Immature natural killer cell (primary cell): ENCODE data around the gene BHMT2. TPM values are rescaled to one million over a fixed set of nuclear protein-coding genes. Genes with fewer than 3 reads are reported as not detected.

Experiments
- DNase-seq, 3 donors: peaks; one replicate each; pipeline ENCODE4 v3.0.0; 2022; ENCODE audit warnings: mixed read lengths in 1 of 3
- H3K27ac Mint-ChIP-seq, 6 donors: one replicate each; pipeline ENCODE4 v1.8.0; 2020; ENCODE audit warnings: mixed read lengths in 6 of 6, mild to moderate bottlenecking in 5 of 6, inconsistent platforms in 4 of 6, moderate library complexity in 3 of 6
- H3K27me3 Mint-ChIP-seq, 3 donors: one replicate each; pipeline ENCODE4 v1.8.0; 2020 to 2021; ENCODE audit warnings: low read depth in 3 of 3, mild to moderate bottlenecking in 3 of 3, mixed read lengths in 3 of 3, moderate library complexity in 3 of 3, inconsistent platforms in 1 of 3
- H3K36me3 Mint-ChIP-seq, 3 donors: one replicate each; pipeline ENCODE4 v1.8.0; 2020; ENCODE audit warnings: mixed read lengths in 3 of 3, inconsistent platforms in 2 of 3, mild to moderate bottlenecking in 2 of 3
- H3K4me1 Mint-ChIP-seq, 2 donors: one replicate each; pipeline ENCODE4 v1.8.0; 2020; ENCODE audit warnings: inconsistent platforms in 2 of 2, mild to moderate bottlenecking in 2 of 2, mixed read lengths in 2 of 2, moderate library complexity in 1 of 2
- H3K4me3 Mint-ChIP-seq, 5 donors: one replicate each; pipeline ENCODE4 v1.8.0; 2020; ENCODE audit warnings: mild to moderate bottlenecking in 5 of 5, mixed read lengths in 5 of 5, inconsistent platforms in 3 of 5, moderate library complexity in 3 of 5
- H3K9me3 Mint-ChIP-seq, 6 donors: one replicate each; pipeline ENCODE4 v1.8.0; 2020; ENCODE audit warnings: mild to moderate bottlenecking in 6 of 6, mixed read lengths in 6 of 6, inconsistent platforms in 4 of 6, moderate library complexity in 3 of 6
- polyA plus RNA-seq, 3 donors: library from polyadenylated mRNA; unstranded; fragments of 300-500 nt; fragmentation: Illumina TruSeq; gene quantifications; one replicate each; pipeline ENCODE4 v1.2.3, GENCODE V29; 2021

The BHMT2 gene, protein sequence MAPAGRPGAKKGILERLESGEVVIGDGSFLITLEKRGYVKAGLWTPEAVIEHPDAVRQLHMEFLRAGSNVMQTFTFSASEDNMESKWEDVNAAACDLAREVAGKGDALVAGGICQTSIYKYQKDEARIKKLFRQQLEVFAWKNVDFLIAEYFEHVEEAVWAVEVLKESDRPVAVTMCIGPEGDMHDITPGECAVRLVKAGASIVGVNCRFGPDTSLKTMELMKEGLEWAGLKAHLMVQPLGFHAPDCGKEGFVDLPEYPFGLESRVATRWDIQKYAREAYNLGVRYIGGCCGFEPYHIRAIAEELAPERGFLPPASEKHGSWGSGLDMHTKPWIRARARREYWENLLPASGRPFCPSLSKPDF
- not detected for polyA plus RNA-seq

DNA sequence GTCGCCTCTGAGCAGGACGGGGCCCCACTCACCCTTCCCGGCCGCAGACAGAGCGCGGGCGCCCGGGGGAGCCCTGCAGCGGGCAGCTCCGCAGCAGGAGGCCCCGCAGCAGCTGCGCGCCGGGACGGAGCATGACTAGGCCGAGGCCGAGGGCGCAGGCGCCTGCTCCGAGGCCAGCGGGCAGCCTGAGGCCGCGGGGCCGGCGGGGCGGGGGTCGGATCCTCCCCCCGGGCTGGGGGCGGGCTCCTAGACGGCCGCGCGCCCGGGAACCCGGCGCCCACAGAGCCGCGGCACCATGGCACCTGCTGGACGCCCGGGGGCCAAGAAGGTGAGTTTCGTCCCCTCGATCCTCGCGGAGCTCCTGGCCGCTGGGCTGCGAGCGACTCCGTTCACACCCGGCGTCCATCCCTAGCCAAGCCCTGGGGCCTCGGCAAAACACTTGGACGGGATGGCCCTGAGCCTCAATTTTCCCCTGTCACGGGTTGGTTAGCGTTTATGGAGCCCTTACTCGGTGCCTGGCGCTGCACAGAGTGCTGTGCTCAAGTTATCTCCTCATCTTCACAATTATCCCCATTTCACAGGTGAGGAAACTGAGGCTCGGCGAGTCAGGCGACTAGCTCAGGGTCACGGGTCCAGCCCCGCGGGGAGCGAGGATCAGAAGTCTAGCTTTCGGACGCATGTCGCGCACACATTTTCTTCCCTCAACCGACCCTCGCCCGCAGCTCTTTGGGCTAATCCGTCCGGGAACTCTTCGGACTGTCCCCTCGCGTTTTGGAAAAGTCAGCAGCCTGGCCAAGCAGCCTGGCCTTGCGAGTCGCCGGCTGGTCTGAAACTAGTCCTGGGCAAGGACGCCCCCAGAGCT, at the start of gene BHMT2, which contains the start of gene DMGDH:
BHMT2 (plus strand) TSS at position 280 of the 862 bp plus-strand sequence; CDS start at position 296, 16 bp downstream.
DMGDH (minus strand) TSS at position 187 of the 862 bp plus-strand sequence; CDS start at position 133, 54 bp downstream.
- Mint-ChIP-seq H3K9me3 (no peaks in the 10 kb centered on the region), H3K27me3 (peaks cover 8 to 20% (median 10%) of the 10 kb centered on the region in 3 donors), H3K27ac (no peak within 1 kb of the TSS), H3K36me3 (no peaks in the 10 kb centered on the region), H3K4me3 (no peak within 1 kb of the TSS), H3K4me1 (no peaks in the 10 kb centered on the region)
- no peak for DNase-seq

DNA sequence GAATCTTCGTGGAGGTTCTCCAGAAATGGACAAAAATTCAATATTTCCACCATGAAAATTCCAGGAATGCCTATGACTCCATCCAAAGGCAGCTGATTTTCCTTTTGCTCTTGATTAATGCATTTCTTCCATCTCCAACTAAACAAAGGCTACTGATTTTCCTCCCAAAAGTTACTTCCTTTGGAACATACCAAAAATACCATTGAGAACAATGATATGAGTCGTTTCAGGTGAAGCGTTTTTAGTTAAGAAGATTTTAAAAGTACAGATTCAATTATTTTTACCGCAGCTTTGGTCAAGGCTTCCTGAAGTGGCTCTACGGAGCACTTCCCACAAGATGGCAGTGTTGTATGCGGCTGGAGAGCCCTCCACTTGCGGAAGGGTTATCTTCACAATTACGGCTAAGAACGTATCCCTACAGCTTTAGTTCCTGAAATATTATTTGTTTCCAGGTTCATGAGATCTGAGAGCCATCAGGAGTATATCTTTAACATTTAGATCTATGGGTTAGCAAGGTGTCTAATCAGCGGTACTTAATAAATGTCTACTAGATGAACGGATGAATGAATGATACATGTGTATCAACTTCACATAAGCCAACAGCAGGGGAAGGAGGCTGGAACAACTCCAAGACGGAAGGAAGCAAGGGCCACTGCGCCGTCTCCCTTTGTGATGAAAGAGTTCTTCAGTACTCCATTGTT, 48.6 kb upstream of the BHMT2 start:
- H3K27ac Mint-ChIP-seq: no peak overlapping the region
- no peaks in the 10 kb centered on the region for H3K9me3 Mint-ChIP-seq
- no peaks in the 10 kb centered on the region for H3K36me3 Mint-ChIP-seq
- no peak overlapping the region for H3K4me3 Mint-ChIP-seq
- DNase-seq: peak in 2 of 3 donors; percentile 14 to 16
- H3K27me3 Mint-ChIP-seq: peaks cover 6 to 16% (median 11%) of the 10 kb centered on the region in 3 donors
- peaks cover 6 to 23% of the 10 kb centered on the region in 2 donors for H3K4me1 Mint-ChIP-seq

DNA sequence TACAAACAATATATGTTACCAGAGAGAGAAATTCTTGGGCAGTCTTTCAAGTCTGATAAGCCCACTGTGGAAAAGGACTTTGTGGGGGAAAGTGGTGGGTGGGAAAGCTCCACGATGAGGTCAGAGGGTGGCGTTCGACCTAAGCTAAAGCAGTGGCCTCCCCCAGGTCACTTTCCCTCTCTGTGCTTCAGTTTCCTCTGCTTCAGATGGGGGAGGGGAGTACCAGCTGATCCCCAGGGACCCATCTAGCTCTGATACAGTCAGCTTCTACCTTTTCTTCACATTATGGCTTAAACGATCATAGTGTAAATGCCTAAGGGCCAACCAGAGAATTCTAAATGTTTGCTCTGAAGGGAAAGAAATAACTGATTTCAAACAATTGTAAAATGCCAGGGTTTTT, 47.8 kb upstream of the BHMT2 start:
- peaks cover 6 to 16% (median 11%) of the 10 kb centered on the region in 3 donors for H3K27me3 Mint-ChIP-seq
- H3K36me3 Mint-ChIP-seq: no peaks in the 10 kb centered on the region
- no peak overlapping the region for H3K4me3 Mint-ChIP-seq
- H3K9me3 Mint-ChIP-seq: no peaks in the 10 kb centered on the region
- no peak overlapping the region for H3K27ac Mint-ChIP-seq
- peaks cover 6 to 23% of the 10 kb centered on the region in 2 donors for H3K4me1 Mint-ChIP-seq
- no peak for DNase-seq

DNA sequence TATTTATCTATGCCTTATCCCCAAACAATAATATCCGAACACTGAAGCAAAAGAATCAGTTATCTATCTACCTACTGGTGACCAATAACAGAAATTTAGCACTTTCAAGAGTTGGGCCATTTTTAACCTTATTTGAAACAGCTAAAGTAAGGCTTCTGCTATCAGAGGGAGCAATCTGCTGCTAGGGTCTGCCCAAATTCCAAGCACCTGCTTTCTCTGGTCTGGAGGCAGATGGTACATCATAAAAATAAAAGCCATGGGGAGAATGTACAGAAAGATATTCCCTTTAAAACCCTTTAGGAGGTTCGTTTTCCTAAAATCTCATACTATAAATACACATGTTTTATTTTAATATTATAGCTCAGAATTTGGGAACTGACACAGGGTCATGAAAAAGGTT, 46.8 kb upstream of the BHMT2 start:
- H3K9me3 Mint-ChIP-seq: no peaks in the 10 kb centered on the region

DNA sequence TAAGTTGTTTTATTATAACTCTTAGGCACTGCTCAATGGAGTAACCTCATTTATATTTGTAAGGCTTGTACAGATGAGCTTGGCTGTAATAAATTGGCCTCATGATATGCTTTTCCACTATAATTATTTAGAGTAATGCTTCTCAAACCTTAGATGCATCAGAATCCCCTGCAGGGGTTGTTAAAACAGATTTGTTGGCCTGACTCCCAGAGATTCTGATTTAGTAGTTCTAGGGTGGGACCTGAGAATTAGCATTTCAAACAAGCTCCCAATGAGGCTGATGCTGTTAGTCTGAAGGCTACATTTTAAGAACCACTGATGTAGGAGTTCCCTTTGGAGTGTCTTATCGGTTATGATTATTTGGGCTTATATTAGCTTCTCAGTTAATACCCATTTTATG, 46.2 kb upstream of the BHMT2 start:
- H3K27ac Mint-ChIP-seq: no peak overlapping the region
- H3K9me3 Mint-ChIP-seq: no peaks in the 10 kb centered on the region
- DNase-seq: no peak
- no peak overlapping the region for H3K4me3 Mint-ChIP-seq
- H3K27me3 Mint-ChIP-seq: peaks cover 11 to 24% (median 11%) of the 10 kb centered on the region in 3 donors
- H3K4me1 Mint-ChIP-seq: peaks cover 6 to 23% of the 10 kb centered on the region in 2 donors
- H3K36me3 Mint-ChIP-seq: no peaks in the 10 kb centered on the region

More for the DNA sequence above, 46.8 kb upstream of the BHMT2 start:
- peaks cover 11 to 21% (median 11%) of the 10 kb centered on the region in 3 donors for H3K27me3 Mint-ChIP-seq
- H3K36me3 Mint-ChIP-seq: no peaks in the 10 kb centered on the region
- no peak overlapping the region for H3K4me3 Mint-ChIP-seq
- peaks cover 6 to 23% of the 10 kb centered on the region in 2 donors for H3K4me1 Mint-ChIP-seq
- H3K27ac Mint-ChIP-seq: no peak overlapping the region
- DNase-seq: no peak

DNA sequence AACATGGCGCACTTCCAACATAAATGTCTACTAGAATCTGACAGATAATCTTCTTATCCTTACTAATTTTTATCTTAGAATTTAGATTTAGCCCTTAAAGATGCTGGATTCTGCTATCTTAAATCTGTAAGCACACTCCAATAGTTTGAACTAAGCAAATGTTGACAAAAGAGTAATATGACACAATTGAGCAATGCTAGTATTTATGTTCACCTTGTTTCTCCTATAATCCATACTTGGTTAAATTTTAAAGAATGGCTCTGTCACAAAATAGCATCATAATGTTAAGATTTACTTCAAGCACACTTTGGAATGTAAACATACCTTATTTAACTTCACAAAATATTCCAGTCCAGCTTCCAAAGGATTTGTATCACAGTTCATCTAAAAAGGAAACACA, 45.6 kb upstream of the BHMT2 start:
- no peaks in the 10 kb centered on the region for H3K9me3 Mint-ChIP-seq
- no peak for DNase-seq
- peaks cover 6 to 23% of the 10 kb centered on the region in 2 donors for H3K4me1 Mint-ChIP-seq
- H3K27ac Mint-ChIP-seq: no peak overlapping the region
- H3K4me3 Mint-ChIP-seq: no peak overlapping the region
- H3K27me3 Mint-ChIP-seq: peaks cover 11 to 24% (median 11%) of the 10 kb centered on the region in 3 donors
- no peaks in the 10 kb centered on the region for H3K36me3 Mint-ChIP-seq

DNA sequence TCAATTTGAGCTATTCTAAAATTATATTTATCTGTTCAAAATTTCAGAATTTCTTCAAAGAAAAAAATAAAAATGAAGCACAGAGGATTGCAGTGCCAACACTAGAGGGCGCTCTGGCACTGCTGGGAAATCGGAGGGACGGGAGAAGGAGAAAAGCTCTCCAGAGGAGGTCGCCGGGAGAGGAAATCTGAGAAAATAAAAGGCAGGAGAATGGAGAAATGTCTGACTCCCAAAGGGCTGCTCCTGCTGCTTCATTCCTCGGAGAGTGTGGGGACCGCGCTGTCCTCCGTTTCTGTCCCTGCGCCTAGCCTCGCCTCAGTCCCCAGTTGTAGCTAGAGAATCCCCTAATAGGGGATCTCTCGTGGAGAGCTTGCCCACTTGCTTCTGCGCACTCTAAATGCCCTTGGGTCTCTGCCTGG, 44.5 kb upstream of the BHMT2 start:
- H3K36me3 Mint-ChIP-seq: no peaks in the 10 kb centered on the region
- no peak overlapping the region for H3K27ac Mint-ChIP-seq
- H3K9me3 Mint-ChIP-seq: no peaks in the 10 kb centered on the region
- peaks cover 8 to 24% (median 9%) of the 10 kb centered on the region in 3 donors for H3K27me3 Mint-ChIP-seq
- peaks cover 6 to 23% of the 10 kb centered on the region in 2 donors for H3K4me1 Mint-ChIP-seq
- H3K4me3 Mint-ChIP-seq: peak overlapping the region in 2 of 5 donors; percentile 49 to 61
- peak; percentile 27 to 41 (median 40) for DNase-seq

DNA sequence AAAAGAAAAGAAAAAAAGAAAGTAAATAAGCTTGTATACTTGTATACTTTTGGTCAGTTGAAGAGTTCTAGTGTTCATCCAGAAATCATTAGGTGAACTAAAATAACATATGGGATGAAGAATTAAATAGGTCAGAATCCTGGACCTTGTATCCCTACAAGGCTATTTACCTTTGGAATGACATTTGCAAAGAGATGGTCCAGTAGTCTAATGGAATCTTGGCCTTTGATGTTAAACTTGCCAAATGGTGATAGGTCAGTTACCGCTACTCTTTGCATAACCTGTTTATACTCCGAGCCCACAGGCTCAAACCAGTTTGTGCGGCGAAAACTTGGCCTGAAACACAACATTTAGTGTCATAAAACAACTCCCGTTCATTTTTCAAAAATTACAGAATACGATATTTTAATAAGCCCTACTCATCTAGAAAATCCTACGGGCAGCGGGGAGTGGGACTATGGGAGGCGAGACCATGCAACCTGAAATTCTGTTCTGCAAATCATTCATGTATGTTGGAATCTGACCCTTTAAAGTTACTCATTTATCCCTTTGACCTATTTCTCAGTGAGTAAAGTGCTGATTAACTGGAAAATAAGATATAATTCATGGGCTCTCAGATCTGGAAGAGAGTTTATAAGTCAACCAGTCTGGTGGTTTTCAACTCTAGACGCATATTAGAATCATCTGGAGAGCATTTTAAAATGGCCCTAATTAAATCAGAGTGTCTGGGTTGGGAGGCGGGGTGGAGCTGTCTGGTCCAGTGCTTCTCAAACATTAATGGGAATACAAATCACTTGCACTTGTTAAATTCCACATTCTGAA, 38.7 kb upstream of the BHMT2 start:
- H3K9me3 Mint-ChIP-seq: no peaks in the 10 kb centered on the region
- no peak overlapping the region for H3K4me3 Mint-ChIP-seq
- H3K27me3 Mint-ChIP-seq: peaks cover 4 to 11% (median 5%) of the 10 kb centered on the region in 3 donors
- no peak for DNase-seq
- no peaks in the 10 kb centered on the region for H3K36me3 Mint-ChIP-seq
- H3K4me1 Mint-ChIP-seq: no peaks in the 10 kb centered on the region
- no peak overlapping the region for H3K27ac Mint-ChIP-seq

DNA sequence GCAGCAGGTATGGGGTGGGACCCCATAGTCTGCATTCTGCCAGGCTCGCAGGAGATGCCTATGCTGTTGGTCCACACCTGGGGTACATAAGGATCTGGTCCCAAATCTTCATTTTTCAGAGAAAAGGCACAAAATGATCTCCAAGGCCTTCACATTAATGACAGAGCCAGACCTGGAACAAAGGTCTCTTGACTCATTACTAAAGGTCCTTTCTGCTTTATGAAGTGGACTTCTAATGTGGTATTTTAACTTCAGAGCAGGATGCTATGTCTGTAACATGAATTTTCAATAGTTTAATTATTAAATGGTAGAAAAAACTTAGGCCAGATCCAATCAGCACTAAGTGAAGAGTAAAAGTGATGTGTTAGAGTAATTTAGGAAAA, 38.1 kb upstream of the BHMT2 start:
- Mint-ChIP-seq H3K36me3 (no peaks in the 10 kb centered on the region), H3K27me3 (peaks cover 4 to 11% (median 5%) of the 10 kb centered on the region in 3 donors), H3K4me1 (no peaks in the 10 kb centered on the region), H3K4me3 (no peak overlapping the region), H3K9me3 (no peaks in the 10 kb centered on the region), H3K27ac (no peak overlapping the region)
- no peak for DNase-seq

DNA sequence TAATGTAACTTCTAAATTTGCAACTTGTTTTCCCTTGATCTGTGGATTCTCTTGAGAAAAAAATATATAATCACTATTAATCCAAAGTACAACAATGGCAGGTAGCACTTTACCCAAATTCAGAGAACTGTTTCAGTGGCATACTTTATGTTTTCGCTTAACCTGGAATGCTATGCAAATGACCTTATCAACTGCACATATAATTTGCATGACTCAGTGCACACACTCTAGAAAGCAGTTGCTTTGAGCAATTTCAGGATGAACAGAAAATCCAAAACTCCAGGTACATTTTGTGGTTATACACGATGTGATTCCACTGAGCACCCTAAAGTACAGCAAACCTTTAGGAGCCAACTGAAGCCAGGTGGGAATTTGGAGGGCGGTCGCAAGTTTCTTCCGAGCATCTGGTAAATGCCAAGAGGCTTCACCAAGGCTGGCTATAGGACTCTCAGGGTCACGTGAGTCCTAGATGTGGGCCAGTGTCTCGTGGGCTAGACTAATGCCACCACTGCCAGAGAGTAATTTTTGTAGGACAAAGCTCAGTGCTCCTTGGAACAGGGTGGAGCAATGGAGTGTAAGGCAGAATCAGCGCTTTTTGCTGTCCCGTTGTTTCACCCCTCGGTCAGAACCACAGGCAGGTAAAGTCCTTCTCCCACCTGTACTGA, 37.4 kb upstream of the BHMT2 start:
- Mint-ChIP-seq H3K27ac (no peak overlapping the region), H3K4me3 (no peak overlapping the region), H3K4me1 (no peaks in the 10 kb centered on the region), H3K9me3 (peaks cover 0 to 2% (median 0%) of the 10 kb centered on the region in 6 donors), H3K27me3 (peaks cover 3 to 10% (median 4%) of the 10 kb centered on the region in 3 donors), H3K36me3 (no peaks in the 10 kb centered on the region)
- DNase-seq: no peak

DNA sequence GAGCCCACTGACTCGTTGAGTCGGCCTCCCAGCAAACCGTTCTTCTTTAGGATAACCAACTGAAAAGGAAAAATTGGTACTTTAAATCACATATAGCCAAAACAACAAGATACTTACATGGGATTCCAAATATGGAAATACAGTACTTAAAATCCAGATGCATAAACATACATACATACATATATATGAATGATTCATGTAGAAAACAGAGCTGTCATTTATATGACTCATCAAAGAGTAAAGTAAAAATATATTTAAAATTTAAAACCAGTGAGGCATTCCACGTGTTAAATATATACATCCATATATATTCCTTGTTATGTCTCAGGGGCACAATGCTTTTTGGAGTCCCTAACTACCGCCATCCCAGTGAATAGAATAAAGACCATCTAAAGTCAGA, 36.8 kb upstream of the BHMT2 start:
- no peaks in the 10 kb centered on the region for H3K4me1 Mint-ChIP-seq
- H3K9me3 Mint-ChIP-seq: peaks cover 0 to 2% (median 0%) of the 10 kb centered on the region in 6 donors
- H3K27me3 Mint-ChIP-seq: peaks cover 0 to 6% (median 4%) of the 10 kb centered on the region in 3 donors
- H3K36me3 Mint-ChIP-seq: no peaks in the 10 kb centered on the region
- no peak overlapping the region for H3K4me3 Mint-ChIP-seq
- DNase-seq: no peak
- no peak overlapping the region for H3K27ac Mint-ChIP-seq

DNA sequence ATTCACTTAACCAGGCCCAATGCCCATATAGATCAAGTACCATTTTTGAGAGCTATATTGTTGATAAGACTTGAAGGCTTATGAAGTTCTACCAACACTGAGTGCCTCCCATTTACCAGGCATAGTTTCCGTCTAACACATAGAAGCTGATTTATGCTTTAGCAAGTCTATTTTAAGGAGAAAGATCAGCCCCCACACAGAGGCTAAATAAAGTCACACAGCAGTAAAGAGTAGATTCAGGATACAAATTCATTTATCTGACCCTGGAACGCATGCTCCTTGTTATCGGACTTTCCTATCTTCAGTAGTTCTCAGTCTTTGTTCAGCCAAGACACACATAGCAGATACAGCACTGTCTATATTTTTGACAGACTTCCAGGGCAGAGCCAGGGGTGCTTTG, 34.3 kb upstream of the BHMT2 start:
- Mint-ChIP-seq H3K9me3 (peaks cover 0 to 3% (median 0%) of the 10 kb centered on the region in 6 donors), H3K4me3 (no peak overlapping the region), H3K27ac (no peak overlapping the region), H3K27me3 (peaks cover 0 to 6% (median 4%) of the 10 kb centered on the region in 3 donors), H3K4me1 (no peaks in the 10 kb centered on the region), H3K36me3 (no peaks in the 10 kb centered on the region)
- DNase-seq: no peak
